CD4-positive, alpha-beta T cell treated with Interleukin-10 for 1 hour (primary cell): Measurements from ENCODE around the gene CLEC17A.
"Not testable (repeated sequence)": the region's sequence is repeated elsewhere in the genome, so short reads cannot be mapped to it uniquely, and the experiment has no call there.

ENCODE experiments used
- DNase-seq: peaks from one replicate; pipeline ENCODE4 v3.0.0-alpha.2; 2020

The CLEC17A gene

DNA sequence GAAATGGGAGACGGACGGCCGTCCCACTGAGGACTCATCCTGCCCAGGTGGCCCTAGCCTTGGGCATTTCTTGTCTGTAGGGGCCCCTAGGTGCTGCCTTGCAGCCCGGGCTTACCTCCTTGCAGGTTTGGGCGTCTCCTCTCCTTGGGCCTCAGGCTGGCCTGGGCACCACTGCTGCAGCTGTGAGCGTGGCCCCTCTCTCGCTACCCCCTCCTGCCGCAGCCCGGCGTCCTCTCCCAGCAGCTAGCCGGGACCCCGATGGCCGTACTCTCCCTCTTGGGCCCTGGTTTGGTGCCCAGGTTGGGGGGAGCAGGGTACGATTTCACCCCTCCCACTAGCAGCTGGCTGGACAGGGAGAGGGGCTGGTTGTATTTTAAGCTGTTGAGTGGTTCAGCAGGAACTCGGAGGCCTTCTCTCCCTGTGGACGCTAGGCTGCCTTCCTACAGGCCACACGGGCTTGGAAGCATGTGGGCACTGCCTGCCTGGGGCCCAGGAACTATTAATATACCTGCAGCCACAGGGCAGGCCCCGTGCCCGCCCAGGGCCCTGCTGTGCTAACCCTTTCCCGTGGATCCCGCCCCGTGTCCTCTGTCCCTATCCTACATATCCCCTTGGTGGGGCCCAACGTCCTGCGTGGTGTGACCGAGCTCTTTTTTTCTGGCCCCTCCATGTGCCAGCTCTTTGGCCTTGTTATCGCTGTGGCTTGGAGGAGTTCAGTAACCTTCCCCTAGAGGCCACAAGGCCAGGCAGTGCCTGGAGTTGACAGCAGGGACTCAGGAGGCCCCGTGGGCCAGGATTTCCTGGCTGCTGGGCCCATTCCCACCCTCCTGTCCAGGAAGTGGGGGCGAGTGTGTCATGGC lies 22.7 kb upstream of the CLEC17A start:
- DNase-seq, result no peak

GRCh38 chr19:14560776-14561108 lies 22.1 kb upstream of the CLEC17A start:
- DNase-seq, result no peak

DNA sequence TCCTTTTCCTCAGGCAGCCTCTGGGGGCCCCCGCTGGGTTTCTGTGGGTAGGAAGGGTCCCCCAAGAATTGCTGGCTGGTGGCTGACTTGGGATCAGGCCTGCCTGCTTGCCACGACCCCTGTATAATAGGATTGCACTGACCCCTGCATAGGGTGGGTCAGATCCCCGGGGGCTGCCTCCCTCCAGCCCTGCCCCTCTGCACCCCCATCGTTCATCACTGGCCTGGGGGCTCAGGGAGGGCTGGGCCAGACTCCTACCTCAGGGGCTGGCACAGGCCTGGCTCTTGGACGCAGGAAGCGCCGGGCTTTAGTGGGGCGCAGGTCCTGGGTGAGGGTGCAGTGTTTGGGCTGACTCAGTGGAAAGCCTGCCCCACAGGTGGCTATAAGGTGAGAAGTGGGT lies 21.6 kb upstream of the CLEC17A start:
- no peak for DNase-seq

DNA sequence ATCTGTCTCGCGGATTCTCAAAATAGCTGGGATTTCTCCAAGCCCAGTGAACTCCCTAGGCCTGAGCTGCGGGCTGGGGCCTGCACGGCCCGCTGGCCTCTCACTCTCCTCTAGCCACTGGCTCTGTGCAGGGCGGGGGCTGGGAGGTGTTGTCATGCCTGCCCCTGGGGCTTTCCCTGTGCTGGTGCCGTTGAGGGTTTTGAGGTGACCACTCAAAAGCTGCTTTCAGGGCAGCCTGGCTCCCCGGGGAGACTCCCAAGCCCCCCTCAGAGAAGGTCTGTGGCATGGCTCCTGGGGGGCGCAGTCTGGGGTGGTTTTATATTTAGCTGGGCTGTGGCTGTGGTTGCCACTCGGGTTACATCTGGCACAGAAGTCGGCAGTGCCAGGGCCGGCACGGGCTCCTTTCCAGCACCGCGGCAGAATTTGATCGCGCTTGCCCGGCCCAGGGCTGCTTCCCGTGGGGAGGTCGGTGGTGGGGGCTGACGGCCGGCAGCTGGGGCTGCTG lies 21.0 kb upstream of the CLEC17A start:
- DNase-seq, result peak; percentile 41

DNA sequence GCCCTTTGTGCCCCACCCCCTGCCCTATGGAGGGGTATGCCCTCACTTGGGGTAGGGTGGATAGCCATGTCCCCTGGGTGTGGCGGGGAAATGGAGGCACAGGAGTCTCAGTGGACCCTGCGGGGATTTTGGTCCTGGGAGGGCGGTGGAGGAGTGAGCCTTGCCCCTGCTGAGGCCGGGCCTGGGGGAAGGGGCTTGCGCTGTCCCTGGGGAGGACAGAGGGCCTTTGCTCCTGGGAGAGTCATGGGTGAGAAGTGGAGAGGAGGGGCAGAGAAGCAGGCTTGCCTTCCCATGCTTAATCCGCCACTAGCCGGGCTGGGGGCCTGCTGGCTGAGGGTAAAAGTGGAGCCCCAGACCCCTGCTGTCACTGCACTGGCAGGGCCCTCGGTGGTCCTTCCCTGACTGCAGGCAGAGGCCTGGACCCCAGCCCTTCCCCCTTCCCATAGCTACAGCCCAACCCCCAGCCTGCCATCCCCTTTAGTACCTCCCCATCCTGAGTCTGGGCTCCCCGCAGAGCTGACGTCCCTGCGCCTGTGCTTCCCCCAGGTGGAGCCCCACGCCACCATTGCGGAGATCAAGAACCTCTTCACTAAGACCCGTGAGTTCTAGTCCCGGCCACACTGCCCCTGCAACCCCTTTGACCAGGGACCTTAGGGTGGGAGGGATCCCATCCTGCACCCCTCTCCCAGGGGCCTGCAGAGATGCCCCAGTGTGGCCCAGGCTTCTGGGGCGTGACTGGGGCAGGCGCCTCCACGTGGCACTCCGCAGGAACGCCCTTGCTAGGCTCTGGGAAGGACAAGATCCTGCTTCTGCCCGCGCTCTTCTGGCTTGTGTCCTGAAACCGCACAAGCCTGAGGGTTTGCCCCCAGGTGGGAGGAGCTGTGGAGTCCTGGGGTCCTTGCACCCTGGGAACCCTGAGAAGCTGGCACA lies 20.0 kb upstream of the CLEC17A start:
- no peak for DNase-seq

DNA sequence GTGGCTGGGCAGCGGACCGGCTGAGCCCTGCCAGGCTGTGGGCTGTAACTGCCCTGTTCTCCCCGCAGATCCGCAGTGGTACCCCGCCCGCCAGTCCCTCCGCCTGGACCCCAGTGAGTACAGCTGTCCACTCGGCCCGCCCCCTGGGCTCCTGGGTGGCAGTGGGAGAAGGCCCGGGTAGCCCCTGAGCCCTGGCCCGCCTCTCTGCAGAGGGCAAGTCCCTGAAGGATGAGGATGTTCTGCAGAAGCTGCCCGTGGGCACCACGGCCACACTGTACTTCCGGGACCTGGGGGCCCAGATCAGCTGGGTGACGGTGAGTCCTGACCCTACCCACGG lies 19.3 kb upstream of the CLEC17A start:
- DNase-seq, result no peak

DNA sequence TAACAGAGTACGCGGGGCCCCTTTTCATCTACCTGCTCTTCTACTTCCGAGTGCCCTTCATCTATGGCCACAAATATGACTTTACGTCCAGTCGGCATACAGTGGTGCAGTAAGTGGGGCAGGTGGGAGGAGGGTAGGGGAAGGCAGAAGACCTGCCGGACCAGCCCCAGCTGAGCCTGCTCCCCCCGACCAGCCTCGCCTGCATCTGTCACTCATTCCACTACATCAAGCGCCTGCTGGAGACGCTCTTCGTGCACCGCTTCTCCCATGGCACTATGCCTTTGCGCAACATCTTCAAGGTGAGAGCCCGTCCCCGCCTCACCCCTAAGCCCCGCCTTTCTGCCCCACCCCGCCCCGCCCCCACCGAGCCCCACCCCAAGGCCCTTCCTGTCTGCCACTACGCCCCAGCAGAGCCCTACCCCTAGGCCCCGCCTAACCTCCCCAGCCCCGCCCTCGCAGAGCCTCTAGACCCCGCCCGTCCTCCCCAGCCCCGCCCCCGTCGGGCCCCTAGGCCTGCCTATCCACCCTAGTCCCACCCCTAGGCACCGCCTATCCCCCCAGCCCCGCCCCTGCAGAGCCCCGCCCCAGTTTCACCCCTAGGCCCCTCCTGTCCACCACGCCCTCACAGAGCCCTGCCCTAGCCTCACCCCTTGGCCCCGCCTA lies 18.8 kb upstream of the CLEC17A start:
- peak; percentile 59 for DNase-seq

DNA sequence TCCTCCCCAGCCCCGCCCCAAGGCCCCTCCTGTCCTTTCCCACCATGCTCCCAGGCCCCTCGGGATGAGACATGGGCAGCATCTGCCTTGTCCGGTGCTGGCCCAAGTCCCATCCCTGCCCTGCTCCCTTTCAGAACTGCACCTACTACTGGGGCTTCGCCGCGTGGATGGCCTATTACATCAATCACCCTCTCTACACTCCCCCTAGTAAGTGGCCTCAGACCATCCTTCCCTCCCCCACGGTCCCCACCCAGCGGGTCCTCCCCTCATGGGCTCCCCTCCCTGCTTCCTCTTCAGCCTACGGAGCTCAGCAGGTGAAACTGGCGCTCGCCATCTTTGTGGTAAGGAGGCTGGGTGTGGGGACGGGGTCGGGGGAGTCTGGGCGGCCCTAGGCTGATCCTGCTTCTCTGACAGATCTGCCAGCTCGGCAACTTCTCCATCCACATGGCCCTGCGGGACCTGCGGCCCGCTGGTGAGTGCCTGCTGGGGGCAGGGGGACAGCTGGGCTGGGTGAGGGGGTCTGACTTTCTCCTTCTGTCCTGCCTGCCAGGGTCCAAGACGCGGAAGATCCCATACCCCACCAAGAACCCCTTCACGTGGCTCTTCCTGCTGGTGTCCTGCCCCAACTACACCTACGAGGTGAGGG lies 18.1 kb upstream of the CLEC17A start:
- DNase-seq, result not testable (repeated sequence)

GRCh38 chr19:14565298-14565679 lies 17.6 kb upstream of the CLEC17A start:
- no peak for DNase-seq

DNA sequence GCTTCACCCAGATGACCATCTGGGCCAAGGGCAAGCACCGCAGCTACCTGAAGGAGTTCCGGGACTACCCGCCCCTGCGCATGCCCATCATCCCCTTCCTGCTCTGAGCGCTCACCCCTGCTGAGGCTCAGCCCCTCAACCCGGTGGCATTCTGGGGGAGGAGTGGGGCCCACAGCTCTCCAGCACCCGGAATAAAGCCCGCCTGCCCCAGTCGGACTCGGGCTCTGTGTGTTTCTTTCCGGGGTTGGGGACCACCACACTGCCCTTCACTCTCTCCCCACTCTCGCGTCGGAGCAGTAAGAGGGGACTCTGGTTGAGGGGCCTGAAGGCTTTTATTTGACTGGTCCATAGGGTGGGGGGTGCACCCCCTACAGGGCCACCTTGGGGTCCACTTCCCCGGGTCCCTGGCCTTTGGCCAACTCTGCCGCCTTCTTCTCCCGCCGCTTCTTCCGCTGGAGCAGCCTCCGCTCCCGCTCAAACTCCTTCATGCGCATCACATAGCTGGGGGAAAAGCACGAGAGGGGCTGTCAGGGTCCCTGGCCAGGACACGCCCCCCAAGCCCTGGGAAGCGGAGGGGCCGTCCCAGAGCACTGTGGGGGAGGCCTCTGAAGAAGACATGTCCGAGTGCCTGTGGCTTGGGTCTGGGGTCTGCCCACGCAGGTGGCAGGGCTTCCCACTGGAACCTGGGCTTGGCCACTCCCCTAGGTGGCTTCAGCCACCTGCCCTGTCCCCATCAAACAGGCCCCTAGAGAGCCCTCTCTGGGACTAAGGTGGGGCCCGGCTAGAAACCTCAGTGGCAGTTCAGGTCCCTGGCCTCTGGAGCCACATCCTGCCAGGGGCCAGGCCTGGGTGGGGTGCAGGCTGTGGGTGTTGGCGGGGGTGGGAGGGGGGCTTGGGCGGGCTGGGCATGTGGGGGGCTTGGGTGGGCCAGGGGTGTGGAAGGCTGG lies 16.8 kb upstream of the CLEC17A start:
- no peak for DNase-seq

DNA sequence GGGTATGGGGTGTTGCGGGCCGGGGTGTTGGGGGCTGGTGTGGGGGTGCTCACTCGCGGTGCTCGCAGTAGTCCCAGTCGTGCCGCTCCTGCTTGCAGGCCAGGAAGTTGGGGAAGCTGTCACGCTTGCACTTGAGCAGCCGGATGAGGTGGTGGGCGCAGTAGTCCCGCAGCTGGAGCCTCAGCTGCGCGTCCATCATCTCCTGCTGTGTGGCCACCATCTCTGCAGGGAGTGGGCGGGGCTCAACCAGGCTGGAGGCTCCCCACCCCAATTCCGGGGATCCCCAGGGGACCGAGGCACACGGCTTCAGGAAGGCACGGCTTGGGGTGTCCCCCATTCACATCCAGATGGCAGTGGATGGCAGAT lies 16.2 kb upstream of the CLEC17A start:
- no peak for DNase-seq

DNA sequence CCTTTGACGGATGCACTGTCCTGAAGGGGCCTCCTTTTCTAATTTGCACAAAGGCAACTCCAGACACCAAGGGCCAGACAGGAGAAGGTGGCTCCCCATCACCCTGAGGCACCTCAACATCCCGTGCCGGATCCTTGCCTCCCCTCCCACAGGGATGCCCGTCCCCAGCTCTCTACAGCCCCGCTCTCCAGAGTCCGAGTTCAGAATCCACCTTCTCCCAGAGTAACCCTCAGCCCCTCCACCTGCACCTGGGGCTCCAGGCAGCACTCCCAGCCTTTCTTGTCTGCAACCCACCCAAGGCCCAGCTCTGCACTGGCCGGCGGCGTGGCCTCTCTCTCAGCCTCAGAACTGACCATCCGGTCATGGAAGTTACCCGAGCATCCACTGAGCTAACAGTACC lies 15.8 kb upstream of the CLEC17A start:
- DNase-seq, result no peak

DNA sequence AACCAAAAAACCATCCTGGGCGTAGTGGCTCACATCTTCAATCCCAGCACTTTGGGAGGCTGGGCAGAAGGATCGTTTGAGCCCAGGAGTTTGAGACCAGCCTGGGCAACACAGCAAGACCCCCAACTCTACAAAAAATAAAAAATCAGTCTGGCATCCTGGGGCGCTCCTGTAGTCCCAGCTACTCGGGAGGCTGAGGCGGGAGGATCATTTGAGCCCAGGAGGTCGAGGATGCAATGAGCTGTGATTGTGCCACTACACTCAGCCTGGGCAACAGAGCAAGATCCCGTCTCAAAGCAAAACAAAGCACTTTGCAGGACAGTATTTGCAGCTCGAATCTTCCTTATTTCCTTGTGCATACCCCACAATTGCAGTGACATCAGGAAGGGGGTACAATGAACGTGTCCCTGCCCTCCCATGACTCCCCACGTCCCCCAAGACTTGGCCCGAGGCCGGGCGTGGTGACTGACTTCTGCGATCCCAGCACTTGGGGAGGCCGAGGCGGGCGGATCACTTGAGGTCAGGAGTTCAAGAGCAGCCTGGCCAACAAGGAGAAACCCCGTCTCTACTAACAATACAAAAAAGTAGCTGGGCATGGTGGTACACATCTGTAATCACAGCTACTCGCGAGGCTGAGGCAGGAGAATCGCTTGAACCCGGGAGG lies 11.9 kb upstream of the CLEC17A start:
- DNase-seq, result no peak

DNA sequence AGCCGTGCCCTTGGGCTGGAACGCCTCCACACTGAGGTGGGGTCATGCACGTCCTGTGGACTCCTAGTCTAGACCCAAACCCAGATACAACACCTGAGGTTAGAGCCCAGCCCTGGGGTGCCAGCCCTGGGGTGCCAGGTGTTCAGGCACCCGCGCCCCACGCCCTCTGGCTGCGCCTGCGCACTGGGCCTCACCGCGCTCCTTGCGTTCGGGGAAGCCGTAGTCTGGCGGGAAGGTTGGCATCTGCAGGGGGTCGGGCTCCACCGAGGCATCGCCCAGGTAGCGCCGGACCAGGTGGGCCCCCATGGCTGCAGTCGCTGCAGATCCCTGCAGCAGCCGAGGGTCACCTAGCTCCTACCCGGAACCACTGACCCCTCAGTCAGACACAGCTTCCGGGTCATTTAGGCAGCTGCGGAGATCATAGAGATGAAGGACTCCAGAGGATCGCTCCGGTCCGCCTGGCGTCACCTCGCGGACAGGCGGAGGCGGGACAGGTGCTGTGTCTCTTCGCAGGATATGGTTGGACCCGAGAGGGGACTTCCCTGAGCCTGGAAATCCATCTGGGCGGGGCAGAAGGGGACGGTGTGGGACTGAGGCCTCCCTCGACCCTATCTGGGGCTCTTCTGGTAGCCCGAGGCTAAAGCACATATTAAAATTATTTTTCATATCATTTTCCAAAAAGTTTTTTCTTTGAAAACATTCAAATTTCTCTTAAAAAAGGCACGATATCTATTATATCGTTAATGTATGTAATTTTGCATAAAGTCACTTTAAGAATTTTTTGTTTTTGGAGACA lies 11.0 kb upstream of the CLEC17A start, which contains the start of gene NDUFB7:
Gene NDUFB7, minus strand, starts transcription at position 372 of the 796 bp plus-strand sequence. Its CDS starts 66 bp downstream, at position 306.
- DNase-seq, result peak; percentile 94

DNA sequence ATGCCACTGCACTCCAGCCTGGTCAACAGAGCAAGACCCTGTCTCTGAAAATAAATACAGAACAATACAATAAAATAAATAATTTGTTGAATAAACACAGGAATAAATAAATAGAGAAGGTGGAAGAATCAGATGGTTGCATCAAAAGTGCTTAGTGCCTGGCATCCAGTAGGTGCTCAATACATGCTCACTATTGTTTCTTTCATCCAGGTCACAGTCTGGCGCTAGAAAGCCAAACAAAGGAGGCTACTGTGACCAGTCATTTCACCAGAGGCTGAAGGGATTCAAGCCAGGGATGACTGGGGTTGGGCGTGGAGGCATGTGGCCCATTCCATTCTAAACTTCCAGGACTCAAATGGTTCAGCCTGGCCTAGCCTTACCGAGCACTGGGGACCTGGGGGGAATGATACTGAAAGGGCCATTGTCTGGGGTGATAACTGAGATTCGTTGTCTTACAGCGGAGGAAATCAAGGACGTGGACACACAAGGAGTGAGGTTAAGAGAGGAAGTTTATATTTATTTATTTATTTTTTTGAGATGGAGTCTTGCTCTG lies 7.4 kb upstream of the CLEC17A start:
- no peak for DNase-seq

- DNase-seq, result no peak
Measured at GRCh38 chr19:14576363-14576762, 6.5 kb upstream of the CLEC17A start.

DNA sequence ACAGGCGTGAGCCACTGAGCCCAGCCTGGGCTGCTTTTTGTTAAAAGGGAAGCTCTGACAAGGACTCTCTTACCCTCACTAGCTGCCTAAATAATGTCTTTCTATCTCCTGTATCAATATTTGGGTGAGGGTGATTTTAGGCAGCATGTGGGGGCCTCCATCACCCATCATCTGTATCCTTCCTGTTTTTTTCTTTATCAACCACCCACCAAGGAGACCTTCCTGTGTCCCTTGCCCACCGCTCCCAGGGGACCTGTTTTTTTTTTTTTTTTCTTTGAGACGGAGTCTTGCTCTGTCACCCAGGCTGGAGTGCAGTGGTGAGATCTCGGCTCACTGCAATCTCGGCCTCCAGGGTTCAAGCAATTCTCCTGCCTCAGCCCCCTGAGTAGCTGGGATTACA lies 5.6 kb upstream of the CLEC17A start:
- no peak for DNase-seq

GRCh38 chr19:14577885-14578427 lies 4.9 kb upstream of the CLEC17A start:
- DNase-seq, result no peak

DNA sequence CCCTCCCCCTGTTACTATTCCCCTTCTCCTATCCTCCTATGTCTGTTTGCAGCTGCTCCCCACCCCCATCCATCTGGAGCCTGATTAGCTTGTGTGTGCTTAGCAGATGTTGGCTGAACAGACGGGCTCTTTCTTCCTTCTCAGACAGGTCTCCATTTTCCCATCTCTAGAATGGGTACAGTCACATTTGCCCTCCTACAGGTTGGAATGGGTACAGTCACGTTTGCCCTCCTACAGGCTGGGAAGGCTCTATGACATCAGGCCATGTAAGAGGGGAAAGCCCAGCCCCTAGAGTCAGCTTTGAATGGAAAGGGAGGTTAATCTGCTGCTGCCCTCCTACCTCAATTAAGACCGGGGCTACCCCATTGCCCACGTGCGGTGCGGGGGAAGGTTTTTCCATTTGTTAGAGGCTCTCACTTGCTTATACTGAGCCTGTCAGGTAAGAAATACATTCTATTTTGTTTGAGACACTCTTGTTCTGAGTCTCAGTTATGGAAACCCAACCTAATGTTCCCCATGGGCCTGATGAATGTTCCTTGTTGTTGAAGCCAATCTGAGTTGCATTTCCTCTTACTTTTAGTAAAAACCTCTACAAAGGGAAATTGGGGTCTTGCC lies 2.2 kb upstream of the CLEC17A start:
- no peak for DNase-seq
